Activated CD4-positive, alpha-beta memory T cell treated with anti-CD3 and anti-CD28 coated beads for 36 hours (primary cell): ENCODE measurements around the gene KDM4B. TPM values are rescaled to one million over a fixed set of nuclear protein-coding genes. Genes with fewer than 3 reads are reported as not detected.

Experiments used
- CTCF ChIA-PET: fragments of 350-600 bp; sonication (Branson Sonifier 250); formaldehyde crosslinking; loops from one replicate; lab custom pipeline; 2021; ENCODE audit warnings: antibody characterized with exemption, inconsistent platforms; lab: Charles Lee
- POLR2A ChIA-PET: fragments of 350-600 bp; sonication (Branson Sonifier 250); formaldehyde crosslinking; loops from one replicate; lab custom pipeline; 2021; ENCODE audit warnings: antibody characterized with exemption; lab: Charles Lee
- DNase-seq: peaks from one replicate; pipeline ENCODE4 v3.0.0-alpha.2; 2020
- H3K27ac Mint-ChIP-seq: one replicate; pipeline ENCODE4 v1.8.0; 2021; ENCODE audit warnings: mixed read lengths
- H3K27me3 Mint-ChIP-seq: one replicate; pipeline ENCODE4 v1.8.0; 2021; ENCODE audit warnings: mixed read lengths
- H3K36me3 Mint-ChIP-seq: one replicate; pipeline ENCODE4 v1.8.0; 2021; ENCODE audit warnings: mixed read lengths
- H3K4me1 Mint-ChIP-seq: one replicate; pipeline ENCODE4 v1.8.0; 2021; ENCODE audit warnings: low read depth, mixed read lengths
- H3K4me3 Mint-ChIP-seq: one replicate; pipeline ENCODE4 v1.8.0; 2021; ENCODE audit warnings: mild to moderate bottlenecking, mixed read lengths
- H3K9me3 Mint-ChIP-seq: one replicate; pipeline ENCODE4 v1.8.0; 2021; ENCODE audit warnings: mixed read lengths
- intact Hi-C: fragments of 100-400 bp; cut with micrococcal nuclease; formaldehyde crosslinking; loops from one replicate; pipeline ENCODE4 v1.15.1; 2023
- total RNA-seq, 2 experiments: library from RNA; stranded (reverse); gene quantifications; one replicate each; pipeline ENCODE4 v1.2.3, GENCODE V29; 2021

KDM4B gene
- total RNA-seq, 2 experiments from 2014 or later: 19.2 to 20.6 TPM

DNA sequence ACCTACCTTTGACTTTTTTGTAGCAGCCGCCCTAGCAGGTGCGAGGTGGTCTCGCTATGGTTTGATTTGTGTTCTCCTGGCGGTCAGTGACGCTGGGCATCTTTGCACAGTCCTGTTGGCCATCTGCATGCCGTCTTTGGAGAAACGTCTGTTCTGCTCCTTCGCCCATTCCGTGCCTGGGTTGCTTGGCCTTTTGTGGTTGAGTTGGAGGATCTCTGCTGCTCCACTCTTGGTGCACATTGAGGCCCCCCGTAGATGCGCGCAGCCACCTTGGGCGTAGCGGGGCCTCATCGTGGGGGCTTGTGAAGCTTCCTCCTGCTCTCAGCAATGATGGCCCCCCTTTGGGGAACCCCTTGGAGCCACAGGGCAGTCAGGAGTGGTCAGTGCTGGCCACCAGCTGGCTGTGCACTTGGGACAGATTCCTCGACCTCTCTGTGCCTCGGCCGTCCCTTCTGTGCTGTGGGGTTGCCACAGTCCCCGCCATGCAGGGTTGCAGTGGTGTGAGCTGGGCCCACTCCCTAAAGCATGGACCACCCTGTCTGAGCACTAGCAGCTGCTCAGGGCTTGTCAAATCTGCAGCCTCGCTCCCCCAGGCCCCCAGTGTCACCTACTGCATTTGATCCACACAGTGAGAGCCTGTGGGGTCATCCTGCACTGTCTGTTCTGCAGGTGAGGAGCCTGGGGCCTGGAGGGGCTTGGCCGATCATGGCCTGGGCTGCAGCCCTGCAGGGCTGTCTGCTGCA lies 170.8 kb downstream of the KDM4B start:
- Mint-ChIP-seq H3K4me1 (peaks cover 19% of the 10 kb centered on the region), H3K4me3 (peak overlapping the region; percentile 58), H3K36me3 (peaks cover 32% of the 10 kb centered on the region), H3K27me3 (peaks cover 2% of the 10 kb centered on the region), H3K27ac (peak overlapping the region; percentile 80), H3K9me3 (peaks cover 2% of the 10 kb centered on the region)
- ChIA-PET POLR2A (no interaction called here), CTCF (interaction anchor here (1.8 kb wide), 1 partner anchor 138 kb away, joined by 5 read pairs; no protein-coding TSS in a partner anchor)
- intact Hi-C loops: no loop called here
- DNase-seq: no peak

DNA sequence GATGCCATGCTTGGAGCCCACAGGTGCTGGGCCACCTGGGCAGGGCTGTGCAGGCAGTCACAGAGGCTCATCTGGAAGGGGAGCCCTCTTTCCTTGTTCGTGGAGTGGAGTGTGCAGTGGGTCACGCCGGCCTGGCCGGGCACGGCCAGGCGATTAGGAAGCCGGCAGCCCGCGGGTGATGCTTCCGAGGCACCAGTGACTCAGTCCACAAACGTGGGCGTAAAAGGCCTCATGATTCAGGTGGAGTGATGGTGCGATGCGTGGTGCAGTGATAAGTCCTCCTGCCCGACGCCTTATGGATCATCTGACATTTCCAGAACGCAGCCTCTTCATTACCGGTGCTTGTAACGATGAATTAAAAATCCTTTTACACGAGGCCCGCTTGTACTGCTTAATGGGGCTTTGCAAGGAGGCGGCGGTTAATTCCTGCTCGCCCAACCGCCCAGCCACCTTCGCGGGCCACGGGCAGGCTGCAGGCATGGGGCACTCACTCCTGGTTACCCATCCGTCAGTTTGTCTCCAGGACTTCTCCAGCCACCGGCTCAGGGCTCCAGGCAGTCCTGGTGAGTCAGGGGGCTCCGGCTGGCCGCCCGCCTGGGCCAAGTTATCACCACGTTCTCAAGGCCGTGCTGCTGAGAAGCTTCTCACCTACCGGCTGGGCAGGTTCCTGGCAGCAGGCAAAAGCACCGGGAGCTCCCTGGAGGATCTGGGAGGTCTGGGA lies 172.4 kb downstream of the KDM4B start:
- intact Hi-C loops: no loop called here
- ChIA-PET CTCF (no interaction called here), POLR2A (no interaction called here)
- H3K27ac Mint-ChIP-seq: no peak overlapping the region
- peaks cover 19% of the 10 kb centered on the region for H3K4me1 Mint-ChIP-seq
- peaks cover 2% of the 10 kb centered on the region for H3K27me3 Mint-ChIP-seq
- H3K9me3 Mint-ChIP-seq: peaks cover 2% of the 10 kb centered on the region
- DNase-seq: no peak
- H3K4me3 Mint-ChIP-seq: no peak overlapping the region
- peaks cover 31% of the 10 kb centered on the region for H3K36me3 Mint-ChIP-seq

DNA sequence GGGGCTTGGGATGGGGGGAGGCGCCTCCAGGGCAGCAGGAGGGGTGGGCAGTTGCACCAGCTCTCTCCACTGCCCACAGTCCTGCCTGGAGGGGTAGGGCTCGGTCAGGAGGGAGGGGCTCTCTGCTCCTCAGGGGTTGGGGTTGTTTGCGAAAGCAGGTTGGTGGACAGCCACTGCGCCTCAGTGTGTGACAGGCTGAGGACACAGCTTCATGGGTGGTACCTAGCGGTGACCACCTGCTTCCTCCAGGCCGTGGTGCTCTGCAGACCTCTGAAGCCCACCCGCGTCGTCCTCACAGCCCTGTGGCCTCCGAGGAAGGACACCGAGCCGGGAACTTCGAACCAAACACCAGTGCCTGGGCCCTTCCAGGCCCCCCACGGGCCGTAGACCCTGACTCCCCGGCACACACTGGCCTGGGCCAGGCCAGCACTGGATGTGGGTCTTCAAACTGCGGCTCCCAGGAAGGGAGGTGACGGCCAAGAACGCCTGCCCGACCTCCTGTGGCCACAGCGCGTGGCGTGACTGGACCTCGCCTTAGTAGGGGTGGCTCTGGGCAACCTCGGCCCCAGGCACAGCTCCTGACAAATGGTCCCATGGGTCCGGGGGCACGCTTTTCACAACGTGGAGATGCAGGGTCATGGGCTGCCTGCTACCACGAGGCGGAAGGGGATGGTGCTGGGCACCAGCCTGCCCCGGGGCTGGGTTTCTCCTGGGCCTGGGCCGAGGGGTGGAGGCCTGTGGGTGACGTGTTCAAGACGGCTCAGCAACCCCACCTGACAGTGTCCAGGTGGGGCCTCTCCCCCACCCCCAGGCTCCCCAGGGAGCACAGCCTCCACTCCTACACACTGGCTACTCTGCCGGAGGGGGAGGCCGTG lies 173.2 kb downstream of the KDM4B start:
- Mint-ChIP-seq H3K4me1 (peaks cover 19% of the 10 kb centered on the region), H3K27ac (no peak overlapping the region), H3K27me3 (peaks cover 2% of the 10 kb centered on the region), H3K4me3 (no peak overlapping the region), H3K36me3 (peaks cover 30% of the 10 kb centered on the region), H3K9me3 (peaks cover 2% of the 10 kb centered on the region)
- ChIA-PET POLR2A (no interaction called here), CTCF (no interaction called here)
- no peak for DNase-seq
- intact Hi-C loops: no loop called here

DNA sequence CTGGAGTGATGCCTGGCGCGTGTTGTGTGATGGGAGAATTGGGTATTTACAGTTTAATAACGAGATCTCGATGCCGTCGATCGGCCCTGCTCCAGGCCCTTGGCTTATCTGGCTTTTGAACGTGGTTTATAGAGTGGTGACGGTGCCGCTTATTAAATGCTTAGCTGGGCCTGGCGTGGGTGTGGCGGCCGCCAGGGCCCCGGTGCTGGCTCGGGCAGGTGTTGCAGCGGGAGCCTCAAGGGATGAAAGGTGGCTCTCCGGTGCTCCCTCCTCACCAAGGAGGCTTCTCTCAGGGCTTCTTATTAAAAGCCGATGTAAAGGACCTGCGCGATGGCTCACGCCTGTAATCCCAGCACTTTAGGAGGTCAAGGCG lies 173.8 kb downstream of the KDM4B start:
- CTCF ChIA-PET: no interaction called here
- Mint-ChIP-seq H3K27ac (no peak overlapping the region), H3K4me1 (peaks cover 19% of the 10 kb centered on the region), H3K36me3 (peaks cover 29% of the 10 kb centered on the region), H3K9me3 (peaks cover 2% of the 10 kb centered on the region), H3K27me3 (peaks cover 2% of the 10 kb centered on the region), H3K4me3 (no peak overlapping the region)
- no peak for DNase-seq
- POLR2A ChIA-PET: no interaction called here
- intact Hi-C loops: no loop called here

DNA sequence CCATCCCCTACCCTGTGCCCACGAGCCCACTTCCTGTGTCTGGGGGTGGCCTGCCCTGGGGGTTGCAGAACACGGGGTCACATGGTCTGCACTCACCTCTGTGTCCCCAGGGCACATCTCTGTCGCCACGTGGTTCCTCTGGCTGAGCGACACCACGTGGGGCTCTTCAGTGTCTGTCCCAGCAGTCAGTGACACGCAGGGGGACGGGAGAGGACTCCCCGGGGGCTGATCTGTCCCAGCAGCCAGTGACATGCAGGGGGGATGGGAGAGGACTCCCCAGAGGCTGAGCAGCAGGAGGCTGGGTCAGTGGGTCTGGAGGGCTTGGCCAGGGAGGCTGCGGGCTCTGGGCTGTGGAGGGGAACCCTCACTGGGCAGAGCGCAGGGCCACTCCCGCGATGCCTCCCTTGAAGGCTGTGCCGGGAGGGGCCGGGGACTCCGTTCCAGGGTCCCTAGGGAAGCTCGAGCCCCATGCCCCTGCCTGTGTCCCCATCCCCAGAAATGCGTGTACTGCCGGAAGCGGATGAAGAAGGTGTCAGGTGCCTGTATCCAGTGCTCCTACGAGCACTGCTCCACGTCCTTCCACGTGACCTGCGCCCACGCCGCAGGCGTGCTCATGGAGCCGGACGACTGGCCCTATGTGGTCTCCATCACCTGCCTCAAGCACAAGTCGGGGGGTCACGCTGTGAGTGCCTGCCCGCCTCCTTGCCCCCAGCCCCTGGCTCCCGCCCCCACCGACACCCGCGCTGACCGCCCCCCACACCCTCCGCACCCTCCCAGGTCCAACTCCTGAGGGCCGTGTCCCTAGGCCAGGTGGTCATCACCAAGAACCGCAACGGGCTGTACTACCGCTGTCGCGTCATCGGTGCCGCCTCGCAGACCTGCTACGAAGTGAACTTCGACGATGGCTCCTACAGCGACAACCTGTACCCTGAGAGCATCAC lies 174.8 kb downstream of the KDM4B start:
- H3K27ac Mint-ChIP-seq: no peak overlapping the region
- H3K27me3 Mint-ChIP-seq: peaks cover 2% of the 10 kb centered on the region
- H3K36me3 Mint-ChIP-seq: peaks cover 20% of the 10 kb centered on the region
- no peak for DNase-seq
- CTCF ChIA-PET: no interaction called here
- H3K4me1 Mint-ChIP-seq: peaks cover 11% of the 10 kb centered on the region
- no peak overlapping the region for H3K4me3 Mint-ChIP-seq
- intact Hi-C loops: no loop called here
- peaks cover 2% of the 10 kb centered on the region for H3K9me3 Mint-ChIP-seq
- POLR2A ChIA-PET: no interaction called here

DNA sequence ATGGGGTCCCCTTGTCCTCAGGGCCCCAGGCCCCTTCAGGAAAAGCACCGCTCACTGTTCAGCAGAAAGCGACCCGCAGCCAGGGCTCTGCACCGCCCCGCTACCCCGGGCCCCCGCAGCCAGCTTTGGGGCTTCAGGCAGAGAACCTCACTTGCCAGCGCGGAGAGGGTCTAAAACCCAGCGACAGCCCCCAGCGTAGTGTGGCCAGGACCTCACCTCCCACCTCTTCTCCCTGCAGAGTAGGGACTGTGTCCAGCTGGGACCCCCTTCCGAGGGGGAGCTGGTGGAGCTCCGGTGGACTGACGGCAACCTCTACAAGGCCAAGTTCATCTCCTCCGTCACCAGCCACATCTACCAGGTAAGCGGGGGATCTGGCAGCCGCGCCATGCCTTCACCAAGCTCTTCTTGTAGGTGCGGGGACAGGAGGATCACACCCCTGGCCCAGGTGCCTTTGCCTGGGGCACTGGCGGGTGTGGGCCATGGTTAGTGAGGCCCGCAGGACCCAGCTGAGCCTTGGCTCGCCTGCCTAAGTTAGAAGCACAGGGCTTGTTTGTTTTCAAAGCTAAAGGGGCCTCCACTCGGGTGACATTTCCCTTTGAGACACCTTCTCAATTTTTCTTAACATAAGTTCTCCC lies 175.7 kb downstream of the KDM4B start:
- DNase-seq: no peak
- Mint-ChIP-seq H3K27me3 (no peaks in the 10 kb centered on the region), H3K9me3 (no peaks in the 10 kb centered on the region), H3K4me3 (no peak overlapping the region), H3K36me3 (peaks cover 14% of the 10 kb centered on the region), H3K4me1 (peaks cover 2% of the 10 kb centered on the region), H3K27ac (no peak overlapping the region)
- intact Hi-C loops: no loop called here
- POLR2A ChIA-PET: no interaction called here
- CTCF ChIA-PET: interaction anchor here (1.0 kb wide), 1 partner anchor 10 kb away, joined by 4 read pairs; no protein-coding TSS in a partner anchor

DNA sequence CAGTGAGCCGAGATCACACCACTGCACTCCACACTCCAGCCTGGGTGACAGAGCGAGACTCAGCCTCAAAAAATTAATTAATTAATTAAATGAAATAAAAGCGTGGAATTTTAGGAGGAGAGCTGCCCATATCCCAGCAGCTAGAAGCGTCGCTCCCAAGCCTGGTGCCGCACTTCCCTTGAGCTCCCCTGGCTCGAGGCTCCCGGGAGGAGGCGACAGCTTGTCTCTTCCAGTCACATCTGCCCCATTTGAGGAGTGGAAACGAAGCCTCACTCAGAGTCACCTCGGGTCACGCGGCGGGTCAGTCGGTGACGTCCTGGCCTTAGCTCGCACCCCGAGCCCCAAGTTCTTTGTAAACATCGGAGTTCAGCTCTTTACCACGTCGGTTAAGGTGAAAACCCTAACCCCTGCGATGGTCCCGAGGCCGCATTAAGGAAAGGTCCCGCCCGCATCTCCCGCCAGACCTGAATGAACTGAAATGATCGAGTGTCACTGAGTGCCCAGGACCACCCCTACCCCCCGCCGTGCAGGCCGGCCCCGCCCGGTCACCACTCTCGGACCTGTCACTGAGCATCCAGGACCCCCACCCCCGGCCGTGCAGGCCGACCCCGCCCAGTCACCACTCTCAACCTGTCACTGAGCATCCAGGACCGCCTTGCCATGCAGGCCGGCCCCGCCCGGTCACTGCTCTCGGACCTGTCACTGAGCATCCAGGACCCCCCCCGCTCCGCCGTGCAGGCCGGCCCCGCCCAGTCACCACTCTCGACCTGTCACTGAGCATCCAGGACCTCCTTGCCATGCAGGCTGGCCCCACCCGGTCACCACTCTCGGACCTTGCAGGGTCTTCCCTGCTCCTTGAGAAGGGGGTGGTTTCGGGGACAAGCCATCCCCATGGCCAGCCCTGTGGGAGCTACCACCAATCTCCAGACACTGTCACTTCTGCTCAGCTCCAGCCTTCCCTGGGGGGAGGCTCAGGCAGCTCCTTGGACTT lies 176.9 kb downstream of the KDM4B start:
- CTCF ChIA-PET: interaction anchor here (1.0 kb wide), 1 partner anchor 9 kb away, joined by 4 read pairs; no protein-coding TSS in a partner anchor
- POLR2A ChIA-PET: no interaction called here
- no peaks in the 10 kb centered on the region for H3K4me1 Mint-ChIP-seq
- no peaks in the 10 kb centered on the region for H3K27me3 Mint-ChIP-seq
- intact Hi-C loops: no loop called here
- H3K36me3 Mint-ChIP-seq: peaks cover 12% of the 10 kb centered on the region
- H3K4me3 Mint-ChIP-seq: no peak overlapping the region
- H3K27ac Mint-ChIP-seq: no peak overlapping the region
- DNase-seq: no peak
- no peaks in the 10 kb centered on the region for H3K9me3 Mint-ChIP-seq

DNA sequence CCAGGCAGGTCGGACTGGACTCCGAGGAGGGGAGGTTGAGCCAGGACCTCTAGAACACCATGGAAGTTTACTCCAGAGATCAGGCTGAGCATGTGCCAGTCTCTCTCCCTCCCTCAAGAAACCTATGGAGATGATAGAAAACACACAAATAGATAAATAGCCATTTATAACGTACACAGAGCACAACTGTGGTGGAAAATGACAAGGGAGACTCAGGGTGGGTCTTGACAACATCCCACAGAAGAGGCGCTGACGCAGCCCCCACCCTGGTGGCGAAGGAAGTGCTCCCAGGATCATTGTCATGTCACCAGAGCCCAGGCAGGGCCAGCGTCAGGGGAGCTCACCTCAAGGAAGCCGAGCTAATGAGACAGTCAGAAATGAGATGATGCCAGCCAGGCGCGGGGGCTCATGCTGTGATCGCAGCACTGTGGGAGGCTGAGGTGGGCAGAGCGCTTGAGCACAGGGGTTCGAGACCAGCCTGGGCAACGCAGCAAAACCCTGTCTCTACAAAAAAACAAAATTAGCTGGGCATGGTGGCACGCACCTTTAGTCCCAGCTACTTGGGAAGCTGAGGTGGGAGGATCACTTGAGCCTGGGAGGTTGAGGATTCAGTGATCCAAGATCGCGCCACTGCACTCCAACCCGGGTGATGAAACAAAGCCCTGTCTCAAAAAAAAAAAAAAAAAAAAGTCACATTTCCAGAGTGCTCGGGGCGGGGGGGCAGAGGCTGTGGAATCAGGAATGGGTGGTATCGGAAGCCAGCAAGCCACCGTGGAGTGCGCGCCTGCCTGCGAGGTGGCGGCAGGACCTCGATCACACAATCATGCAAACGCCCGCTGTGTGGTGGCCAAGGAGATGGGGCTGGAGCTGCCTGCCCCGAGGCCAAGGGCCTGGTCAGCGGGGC lies 178.4 kb downstream of the KDM4B start:
- Mint-ChIP-seq H3K4me1 (no peaks in the 10 kb centered on the region), H3K27ac (no peak overlapping the region), H3K27me3 (no peaks in the 10 kb centered on the region), H3K4me3 (no peak overlapping the region), H3K36me3 (peaks cover 12% of the 10 kb centered on the region), H3K9me3 (no peaks in the 10 kb centered on the region)
- no peak for DNase-seq
- intact Hi-C loops: no loop called here
- CTCF ChIA-PET: no interaction called here
- POLR2A ChIA-PET: no interaction called here

DNA sequence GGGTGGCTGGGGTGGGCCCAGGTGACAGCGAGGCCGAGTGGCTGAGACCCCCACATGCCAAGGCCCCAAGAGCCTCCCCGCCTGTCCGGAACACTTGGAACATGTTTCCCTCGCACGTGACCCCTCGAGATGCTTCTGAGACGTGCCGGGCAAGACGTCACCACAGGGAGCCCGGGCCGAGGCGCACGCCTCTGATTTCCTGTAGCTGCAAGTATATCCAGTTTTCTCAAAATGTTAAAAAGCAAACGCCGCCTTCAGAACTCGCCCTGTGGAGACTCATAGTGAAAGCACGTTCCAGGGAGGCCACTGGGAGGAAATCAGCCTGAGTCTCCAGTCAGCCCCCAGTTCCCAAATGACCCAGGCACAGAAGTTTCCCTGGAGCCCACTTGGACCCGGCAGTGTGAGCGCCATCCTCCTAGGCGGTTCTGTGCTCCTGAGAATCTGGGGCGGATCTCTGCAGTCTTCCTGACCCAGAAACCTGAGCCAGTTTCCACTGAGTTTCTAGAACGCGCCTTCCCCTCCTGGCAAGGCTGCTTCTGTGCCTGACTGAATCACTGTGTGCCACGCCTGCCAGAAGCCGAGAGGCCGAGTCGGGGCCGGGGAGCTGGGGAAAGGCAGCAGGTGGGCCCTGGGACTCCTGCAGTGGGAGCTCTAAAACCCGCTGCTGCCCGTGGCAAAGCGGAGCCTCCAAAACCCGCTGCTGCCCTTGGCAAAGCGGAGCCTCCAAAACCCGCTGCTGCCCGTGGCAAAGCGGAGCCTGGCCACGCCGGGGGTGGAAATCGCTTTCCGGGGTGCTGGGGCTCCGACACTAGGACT lies 179.3 kb downstream of the KDM4B start:
- peaks cover 12% of the 10 kb centered on the region for H3K36me3 Mint-ChIP-seq
- ChIA-PET CTCF (no interaction called here), POLR2A (no interaction called here)
- no peaks in the 10 kb centered on the region for H3K27me3 Mint-ChIP-seq
- intact Hi-C loops: no loop called here
- no peak overlapping the region for H3K27ac Mint-ChIP-seq
- no peak overlapping the region for H3K4me3 Mint-ChIP-seq
- no peaks in the 10 kb centered on the region for H3K4me1 Mint-ChIP-seq
- DNase-seq: no peak
- H3K9me3 Mint-ChIP-seq: no peaks in the 10 kb centered on the region
